ENCODE results near the gene DNAL4.

The DNAL4 gene

DNA sequence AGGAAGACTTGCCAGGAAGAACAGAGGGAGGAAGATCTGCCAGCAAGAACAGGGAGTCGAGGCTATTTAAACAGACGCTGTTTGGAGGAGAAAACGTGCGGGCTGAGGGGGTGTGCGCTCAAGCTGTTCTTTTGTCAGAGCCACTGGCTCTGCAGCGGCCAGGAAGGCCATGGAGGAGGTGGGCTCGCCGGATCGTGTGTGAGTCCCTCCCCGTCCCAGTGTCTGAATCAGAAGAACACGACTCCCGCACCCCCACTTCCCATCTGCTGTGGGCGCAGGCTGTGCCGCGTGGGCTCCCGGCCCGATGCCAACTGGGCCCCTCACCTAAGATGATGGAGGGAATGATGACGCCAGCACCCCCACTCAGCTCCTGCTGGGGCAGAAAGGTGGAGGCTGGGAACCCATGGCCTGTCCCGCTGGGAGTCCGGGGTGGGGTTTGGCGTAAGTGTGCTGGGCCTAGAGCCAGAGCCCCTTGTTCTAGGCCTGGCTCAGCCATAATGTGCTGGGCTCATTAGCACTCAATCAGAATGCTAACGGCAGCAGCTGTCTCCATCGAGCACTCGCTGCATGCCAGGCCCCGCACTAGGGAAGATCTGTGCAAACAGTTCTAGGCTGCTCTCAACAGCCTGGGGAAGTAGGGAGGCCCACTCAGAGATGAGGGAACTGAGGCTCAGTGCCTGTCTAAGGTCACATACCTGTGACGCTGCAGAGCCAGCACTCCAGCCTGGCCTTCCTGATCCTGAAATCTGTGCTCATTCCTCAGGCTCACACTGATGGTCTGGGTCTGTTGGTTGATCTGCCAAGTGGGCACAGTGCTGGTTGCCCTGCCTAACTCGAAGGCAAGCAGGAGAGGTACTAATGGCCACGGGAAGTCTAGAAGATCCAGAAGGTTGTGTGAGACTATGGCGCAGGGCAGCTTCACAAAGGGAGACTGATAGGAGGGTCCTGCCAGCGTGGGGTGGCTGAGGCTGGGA lies 38.3 kb upstream of the DNAL4 start:
- no peak overlapping the region for H3K27ac ChIP-seq
- H4K20me1 ChIP-seq (ENCODE audit: insufficient read depth): no peaks in the 10 kb centered on the region
- H2AFZ ChIP-seq (ENCODE audit: low read depth): no peak overlapping the region
- H3K4me3 ChIP-seq (IDR thresholded peaks at IDR 0.05; ENCODE audit: insufficient read depth, low read depth, low read length): no peak overlapping the region
- H3K79me2 ChIP-seq (ENCODE audit: insufficient read depth, low read depth): no peaks in the 10 kb centered on the region
- no peaks in the 10 kb centered on the region for H3K36me3 ChIP-seq (ENCODE audit: insufficient read depth)
- H3K9ac ChIP-seq: no peak overlapping the region
- TF ChIP-seq, protein P1, sequence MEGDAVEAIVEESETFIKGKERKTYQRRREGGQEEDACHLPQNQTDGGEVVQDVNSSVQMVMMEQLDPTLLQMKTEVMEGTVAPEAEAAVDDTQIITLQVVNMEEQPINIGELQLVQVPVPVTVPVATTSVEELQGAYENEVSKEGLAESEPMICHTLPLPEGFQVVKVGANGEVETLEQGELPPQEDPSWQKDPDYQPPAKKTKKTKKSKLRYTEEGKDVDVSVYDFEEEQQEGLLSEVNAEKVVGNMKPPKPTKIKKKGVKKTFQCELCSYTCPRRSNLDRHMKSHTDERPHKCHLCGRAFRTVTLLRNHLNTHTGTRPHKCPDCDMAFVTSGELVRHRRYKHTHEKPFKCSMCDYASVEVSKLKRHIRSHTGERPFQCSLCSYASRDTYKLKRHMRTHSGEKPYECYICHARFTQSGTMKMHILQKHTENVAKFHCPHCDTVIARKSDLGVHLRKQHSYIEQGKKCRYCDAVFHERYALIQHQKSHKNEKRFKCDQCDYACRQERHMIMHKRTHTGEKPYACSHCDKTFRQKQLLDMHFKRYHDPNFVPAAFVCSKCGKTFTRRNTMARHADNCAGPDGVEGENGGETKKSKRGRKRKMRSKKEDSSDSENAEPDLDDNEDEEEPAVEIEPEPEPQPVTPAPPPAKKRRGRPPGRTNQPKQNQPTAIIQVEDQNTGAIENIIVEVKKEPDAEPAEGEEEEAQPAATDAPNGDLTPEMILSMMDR (conservative IDR thresholded peaks at IDR 0.05; ENCODE audit: low read depth, low read length): no peak
- H3K4me2 ChIP-seq: no peak overlapping the region
- H3K27me3 ChIP-seq (ENCODE audit: insufficient read depth, low read depth): peaks cover 94% of the 10 kb centered on the region
- no peaks in the 10 kb centered on the region for H3K4me1 ChIP-seq (ENCODE audit: low read depth, poor library complexity, severe bottlenecking)

DNA sequence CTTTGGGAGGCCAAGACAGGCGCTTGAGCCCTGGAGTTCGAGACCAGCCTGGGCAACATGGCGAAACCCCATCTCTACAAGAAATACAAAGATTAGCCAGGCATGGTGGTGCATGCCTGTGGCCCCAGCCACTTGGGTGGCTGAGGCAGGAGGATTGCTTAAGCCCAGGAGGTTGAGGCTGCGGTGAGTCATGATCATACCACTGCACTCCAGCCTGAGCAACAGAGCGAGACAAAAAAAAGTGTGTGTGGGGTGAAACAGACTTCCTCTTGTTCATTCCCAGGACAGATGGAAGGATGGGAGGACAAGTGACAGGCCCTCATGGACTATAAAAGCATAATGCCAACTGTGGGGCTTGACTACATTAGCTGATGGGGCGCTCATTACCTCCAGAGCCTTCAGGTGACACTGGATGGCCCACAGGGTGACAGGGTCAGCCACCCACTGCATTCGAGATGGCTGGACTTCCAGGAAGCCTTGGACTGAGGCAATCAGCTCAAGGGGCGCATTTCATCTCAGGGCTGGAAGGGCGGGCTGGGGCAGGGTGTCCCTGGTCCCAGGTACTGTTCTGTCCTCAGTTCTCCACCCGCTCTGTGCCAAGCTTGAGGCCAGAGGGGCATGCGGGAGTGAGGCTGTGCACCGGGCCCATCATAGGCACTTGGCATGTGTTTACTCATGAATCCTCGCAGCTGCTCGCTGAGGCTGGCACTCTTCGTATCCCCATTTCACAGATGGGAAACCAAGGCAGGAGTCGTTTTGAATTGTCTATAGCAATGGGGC lies 37.4 kb upstream of the DNAL4 start:
- Histone ChIP-seq H2AFZ (ENCODE audit: low read depth) (no peak overlapping the region), H3K4me1 (ENCODE audit: low read depth, poor library complexity, severe bottlenecking) (no peaks in the 10 kb centered on the region), H3K9ac (no peak overlapping the region), H3K79me2 (ENCODE audit: insufficient read depth, low read depth) (no peaks in the 10 kb centered on the region), H3K36me3 (ENCODE audit: insufficient read depth) (no peaks in the 10 kb centered on the region), H3K4me3 (IDR thresholded peaks at IDR 0.05; ENCODE audit: insufficient read depth, low read depth, low read length) (no peak overlapping the region), H4K20me1 (ENCODE audit: insufficient read depth) (no peaks in the 10 kb centered on the region), H3K27ac (no peak overlapping the region), H3K27me3 (ENCODE audit: insufficient read depth, low read depth) (peaks cover 94% of the 10 kb centered on the region), H3K4me2 (no peak overlapping the region)
- TF ChIP-seq, protein P1 (conservative IDR thresholded peaks at IDR 0.05; ENCODE audit: low read depth, low read length): no peak

GRCh38 chr22:38830845-38831108 lies 36.8 kb upstream of the DNAL4 start:
- no peaks in the 10 kb centered on the region for H4K20me1 ChIP-seq (ENCODE audit: insufficient read depth)
- H2AFZ ChIP-seq (ENCODE audit: low read depth): no peak overlapping the region
- H3K9ac ChIP-seq: no peak overlapping the region
- H3K27me3 ChIP-seq (ENCODE audit: insufficient read depth, low read depth): peaks cover 92% of the 10 kb centered on the region
- H3K4me1 ChIP-seq (ENCODE audit: low read depth, poor library complexity, severe bottlenecking): no peaks in the 10 kb centered on the region
- TF ChIP-seq, protein P1 (conservative IDR thresholded peaks at IDR 0.05; ENCODE audit: low read depth, low read length): no peak
- no peak overlapping the region for H3K27ac ChIP-seq
- H3K79me2 ChIP-seq (ENCODE audit: insufficient read depth, low read depth): no peaks in the 10 kb centered on the region
- no peak overlapping the region for H3K4me2 ChIP-seq
- no peaks in the 10 kb centered on the region for H3K36me3 ChIP-seq (ENCODE audit: insufficient read depth)
- H3K4me3 ChIP-seq (IDR thresholded peaks at IDR 0.05; ENCODE audit: insufficient read depth, low read depth, low read length): no peak overlapping the region

- H3K4me3 ChIP-seq (IDR thresholded peaks at IDR 0.05; ENCODE audit: insufficient read depth, low read depth, low read length): no peak overlapping the region
- peaks cover 90% of the 10 kb centered on the region for H3K27me3 ChIP-seq (ENCODE audit: insufficient read depth, low read depth)
- TF ChIP-seq, protein P1 (conservative IDR thresholded peaks at IDR 0.05; ENCODE audit: low read depth, low read length): no peak
- H3K27ac ChIP-seq: no peak overlapping the region
- no peak overlapping the region for H2AFZ ChIP-seq (ENCODE audit: low read depth)
- no peak overlapping the region for H3K9ac ChIP-seq
- H3K4me1 ChIP-seq (ENCODE audit: low read depth, poor library complexity, severe bottlenecking): no peaks in the 10 kb centered on the region
- H4K20me1 ChIP-seq (ENCODE audit: insufficient read depth): no peaks in the 10 kb centered on the region
- no peaks in the 10 kb centered on the region for H3K79me2 ChIP-seq (ENCODE audit: insufficient read depth, low read depth)
- H3K4me2 ChIP-seq: no peak overlapping the region
- no peaks in the 10 kb centered on the region for H3K36me3 ChIP-seq (ENCODE audit: insufficient read depth)
Measured at GRCh38 chr22:38830026-38830844, 36.3 kb upstream of the DNAL4 start.
